H9 (cell line): Measurements from ENCODE around the gene SYNGR1. TPM values are rescaled to one million over a fixed set of nuclear protein-coding genes. Genes with fewer than 3 reads are reported as not detected.

ENCODE experiments used
- DNase-seq: peaks from one replicate; pipeline ENCODE4 v3.0.0-alpha.2; 2017
- H2AFZ ChIP-seq: one replicate; pipeline ENCODE4 v1.6.1; 2013; ENCODE audit warnings: mild to moderate bottlenecking, low read length, control low read depth, moderate library complexity
- H2AK5ac ChIP-seq: 2 replicates; pipeline ENCODE4 v1.6.1; 2013; ENCODE audit warnings: low read length, control low read depth, mixed read lengths; ENCODE audit not compliant: insufficient read length
- H2BK120ac ChIP-seq: one replicate; pipeline ENCODE4 v1.6.1; 2013; ENCODE audit warnings: low read depth, mild to moderate bottlenecking, low read length, control low read depth, inconsistent platforms; ENCODE audit not compliant: poor library complexity, severe bottlenecking
- H2BK12ac ChIP-seq: 2 replicates; pipeline ENCODE4 v1.6.1; 2013; ENCODE audit warnings: low read length, control low read depth, mixed read lengths, low read depth; ENCODE audit not compliant: insufficient read length
- H2BK15ac ChIP-seq: 2 replicates; pipeline ENCODE4 v1.6.1; 2013; ENCODE audit warnings: low read depth, low read length, control low read depth
- H2BK20ac ChIP-seq: one replicate; pipeline ENCODE4 v1.6.1; 2013; ENCODE audit warnings: low read depth, mild to moderate bottlenecking, low read length, control low read depth, inconsistent platforms; ENCODE audit not compliant: poor library complexity, severe bottlenecking
- H2BK5ac ChIP-seq: 2 replicates; pipeline ENCODE4 v1.6.1; 2013; ENCODE audit warnings: low read length, control low read depth, mixed read lengths; ENCODE audit not compliant: insufficient read length
- H3K14ac ChIP-seq: 2 replicates; pipeline ENCODE4 v1.6.1; 2013; ENCODE audit warnings: low read length, control low read depth; ENCODE audit not compliant: insufficient read depth
- H3K18ac ChIP-seq: 2 replicates; pipeline ENCODE4 v1.6.1; 2013; ENCODE audit warnings: low read depth, mild to moderate bottlenecking, mixed read lengths, low read length, control low read depth; ENCODE audit not compliant: insufficient read length
- H3K23ac ChIP-seq: 2 replicates; pipeline ENCODE4 v1.6.1; 2013; ENCODE audit warnings: low read length, control low read depth, mixed read lengths, low read depth; ENCODE audit not compliant: insufficient read length
- H3K23me2 ChIP-seq: 2 replicates; pipeline ENCODE4 v1.6.1; 2013; ENCODE audit warnings: low read depth, mild to moderate bottlenecking, mixed read lengths, low read length, control low read depth; ENCODE audit not compliant: insufficient read length, poor library complexity, severe bottlenecking
- H3K27ac ChIP-seq: 2 replicates; pipeline ENCODE4 v1.5.1; 2013; ENCODE audit warnings: low read length, control low read depth, mixed read lengths, low read depth; ENCODE audit not compliant: insufficient read length
- H3K27me3 ChIP-seq: 2 replicates; pipeline ENCODE4 v1.6.1; 2013; ENCODE audit warnings: low read length, control low read depth, inconsistent platforms; ENCODE audit not compliant: insufficient read depth
- H3K4ac ChIP-seq: 2 replicates; pipeline ENCODE4 v1.6.1; 2013; ENCODE audit warnings: low read depth, mild to moderate bottlenecking, control low read depth, inconsistent platforms, low read length, moderate library complexity
- H3K4me1 ChIP-seq: 2 replicates; pipeline ENCODE4 v1.6.1; 2013; ENCODE audit warnings: low read length, control low read depth, inconsistent platforms; ENCODE audit not compliant: insufficient read depth
- H3K4me2 ChIP-seq: 2 replicates; pipeline ENCODE4 v1.6.1; 2013; ENCODE audit warnings: low read length, control low read depth, mixed read lengths; ENCODE audit not compliant: insufficient read length, insufficient read depth
- H3K56ac ChIP-seq: 2 replicates; pipeline ENCODE4 v1.6.1; 2013; ENCODE audit warnings: low read depth, mild to moderate bottlenecking, mixed read lengths, low read length, control low read depth; ENCODE audit not compliant: insufficient read length
- H3K79me1 ChIP-seq: 2 replicates; pipeline ENCODE4 v1.6.1; 2013; ENCODE audit warnings: low read depth, mild to moderate bottlenecking, moderate library complexity, low read length, control low read depth, inconsistent platforms; ENCODE audit not compliant: insufficient read depth, poor library complexity, severe bottlenecking
- H3K79me2 ChIP-seq: 2 replicates; pipeline ENCODE4 v1.6.1; 2013; ENCODE audit warnings: low read length, control low read depth, inconsistent platforms; ENCODE audit not compliant: insufficient read depth
- H3K9ac ChIP-seq: 2 replicates; pipeline ENCODE4 v1.6.1; 2013; ENCODE audit warnings: low read length, control low read depth, mixed read lengths; ENCODE audit not compliant: insufficient read length; ENCODE audit errors: extremely low read depth
- H3K9me3 ChIP-seq: one replicate; pipeline ENCODE4 v1.6.1; 2013; ENCODE audit warnings: low read depth, low read length, inconsistent platforms; ENCODE audit not compliant: control insufficient read depth
- H3T11ph ChIP-seq: one replicate; pipeline ENCODE4 v1.6.1; 2013; ENCODE audit warnings: mild to moderate bottlenecking, low read length, control low read depth, inconsistent platforms
- H4K20me1 ChIP-seq: one replicate; pipeline ENCODE4 v1.6.1; 2013; ENCODE audit not compliant: control insufficient read depth, insufficient read length, insufficient read depth
- H4K5ac ChIP-seq: 2 replicates; pipeline ENCODE4 v1.6.1; 2013; ENCODE audit warnings: low read depth, mild to moderate bottlenecking, mixed read lengths, low read length, control low read depth; ENCODE audit not compliant: insufficient read length
- H4K8ac ChIP-seq: replicated peaks from 2 replicates; pipeline ENCODE4 v1.6.1; 2013; ENCODE audit warnings: low read length, control low read depth, mixed read lengths, low read depth; ENCODE audit not compliant: insufficient read length
- H4K91ac ChIP-seq: 2 replicates; pipeline ENCODE4 v1.6.1; 2013; ENCODE audit warnings: low read depth, mild to moderate bottlenecking, moderate library complexity, mixed read lengths, low read length, control low read depth; ENCODE audit not compliant: insufficient read length
- H3K27ac Mint-ChIP-seq, 3 experiments: 2 replicates in 2 of 3; 3 replicates in 1 of 3; pipeline ENCODE4 v1.8.0; 2020 to 2021; ENCODE audit warnings: mixed read lengths in 3 of 3, mild to moderate bottlenecking in 1 of 3, moderate library complexity in 1 of 3
- H3K27me3 Mint-ChIP-seq: 2 replicates; pipeline ENCODE4 v1.8.0; 2021; ENCODE audit warnings: low read depth, mild to moderate bottlenecking, moderate library complexity, mixed read lengths
- H3K36me3 Mint-ChIP-seq, 3 experiments: 2 replicates in 2 of 3; 3 replicates in 1 of 3; pipeline ENCODE4 v1.8.0; 2020 to 2021; ENCODE audit warnings: low read depth in 3 of 3, mixed read lengths in 3 of 3; ENCODE audit not compliant: insufficient read depth in 1 of 3
- H3K4me1 Mint-ChIP-seq, 2 experiments: 2 replicates each; pipeline ENCODE4 v1.8.0; 2020; ENCODE audit warnings: mixed read lengths in 2 of 2
- H3K4me3 Mint-ChIP-seq, 2 experiments: 2 replicates in 1 of 2; 3 replicates in 1 of 2; pipeline ENCODE4 v1.8.0; 2020 to 2021; ENCODE audit warnings: mild to moderate bottlenecking in 2 of 2, mixed read lengths in 2 of 2, moderate library complexity in 1 of 2
- H3K9me3 Mint-ChIP-seq, 2 experiments: 2 replicates in 1 of 2; 3 replicates in 1 of 2; pipeline ENCODE4 v1.8.0; 2020; ENCODE audit warnings: mild to moderate bottlenecking in 2 of 2, mixed read lengths in 2 of 2, moderate library complexity in 1 of 2
- CTCF ChIP-seq: fragments of 200-600 bp; sonication (generic); conservative IDR thresholded peaks from 3 replicates; pipeline ENCODE4 v1.8.0; 2021; ENCODE audit warnings: antibody characterized with exemption, mild to moderate bottlenecking
- WGBS: extraction: QIAGEN DNeasy Blood & Tissue Kit; methylation state at CpG from one replicate; pipeline ENCODE4 v1.1.7; 2013; ENCODE audit warnings: missing lambda C conversion rate, low lambda C conversion rate, mixed read lengths; ENCODE audit not compliant: insufficient read length; ENCODE audit errors: extremely low coverage; 5-methylcytosine and 5-hydroxymethylcytosine counted together
- total RNA-seq: library from RNA; stranded (reverse); gene quantifications from 2 replicates; pipeline ENCODE4 v1.2.1, GENCODE V29; 2021

Gene SYNGR1
- total RNA-seq, 1 experiment from 2014 or later = 13.2 TPM

GRCh38 chr22:39427751-39428596 is 78.2 kb downstream of the SYNGR1 start:
- Histone ChIP-seq H3K56ac (no peak overlapping the region), H4K8ac (no peak overlapping the region), H2AK5ac (no peak overlapping the region), H3K9ac (no peak overlapping the region), H3K23ac (no peak overlapping the region), H4K91ac (no peak overlapping the region), H3K27ac (no peak overlapping the region), H2BK15ac (no peak overlapping the region), H2AFZ (no peak overlapping the region), H3K23me2 (no peaks in the 10 kb centered on the region), H2BK120ac (no peak overlapping the region), H3K9me3 (no peaks in the 10 kb centered on the region), H3K18ac (no peak overlapping the region), H3K27me3 (no peaks in the 10 kb centered on the region), H2BK12ac (peak overlapping the region; percentile 7), H2BK5ac (no peak overlapping the region), H2BK20ac (no peak overlapping the region), H3T11ph (no peak overlapping the region), H3K79me1 (no peaks in the 10 kb centered on the region), H3K4me1 (peaks cover 11% of the 10 kb centered on the region; the same call in 1 of the 2 replicates), H3K79me2 (no peaks in the 10 kb centered on the region), H3K14ac (no peak overlapping the region; the same call in 1 of the 2 replicates), H3K4ac (no peak overlapping the region), H3K4me2 (no peak overlapping the region), H4K20me1 (no peaks in the 10 kb centered on the region), H4K5ac (no peak overlapping the region)
- H3K36me3 Mint-ChIP-seq = peaks cover 7 to 47% (median 46%) of the 10 kb centered on the region in 3 experiments; a peak in 6 of 7 replicates
- no CpG with 5 or more reads among the region's 13 CpGs for WGBS
- no peak; the same call in 1 of the 3 replicates for TF ChIP-seq CTCF
- H3K4me1 Mint-ChIP-seq = peaks cover 35 to 46% of the 10 kb centered on the region in 2 experiments
- DNase-seq = peak; percentile 25
- no peaks in the 10 kb centered on the region for H3K9me3 Mint-ChIP-seq
- H3K4me3 Mint-ChIP-seq = peak overlapping the region in 1 of 2 experiments; percentile 42; a peak in 1 of 5 replicates
- H3K27ac Mint-ChIP-seq = peak overlapping the region in 2 of 3 experiments; percentile 57 to 81; a peak in 3 of 7 replicates
- no peaks in the 10 kb centered on the region for H3K27me3 Mint-ChIP-seq
